ENCODE measurements around the gene SNAI3. TPM values are rescaled to one million over a fixed set of nuclear protein-coding genes. Genes with fewer than 3 reads are reported as not detected.

Gene SNAI3
- total and polyA plus RNA-seq, 9 of the 15 experiments (the other 6 are each of a cell fraction or from before 2014, with no cell fraction given): 0.04 to 4.1 (median 0.80) TPM; not detected in 1

- Histone ChIP-seq H4K20me1 (replicated peaks; ENCODE audit: control insufficient read depth, insufficient read depth, low read length) (no peaks in the 10 kb centered on the region), H3K4me1 (replicated peaks in 1 of 2; ENCODE audit: control insufficient read depth in 2 of 2, insufficient read depth in 2 of 2, low read length in 2 of 2) (peaks cover 25 to 85% of the 10 kb centered on the region in 2 experiments), H3K4me2 (ENCODE audit: insufficient read depth, low read length) (no peak overlapping the region), H3K9me1 (ENCODE audit: control insufficient read depth, insufficient read depth, low read length) (no peaks in the 10 kb centered on the region), H3K9me3 (replicated peaks; ENCODE audit: control insufficient read depth, insufficient read depth, low read depth, low read length) (no peaks in the 10 kb centered on the region), H2AFZ (ENCODE audit: low read depth, low read length) (no peak overlapping the region), H3K9ac (ENCODE audit: insufficient read depth in 1 of 2, low read depth in 2 of 2, low read length in 2 of 2) (no peak overlapping the region), H3K79me2 (ENCODE audit: control insufficient read depth, insufficient read depth, low read length) (no peaks in the 10 kb centered on the region), H3K27ac (ENCODE audit: extremely low read depth, low read depth, low read length) (no peak overlapping the region), H3K36me3 (ENCODE audit: control insufficient read depth, insufficient read depth, low read length) (peaks cover 19% of the 10 kb centered on the region; the same call in 1 of the 3 replicates), H3K27me3 (ENCODE audit: control insufficient read depth in 2 of 2, insufficient read depth in 2 of 2, low read length in 2 of 2) (no peaks in the 10 kb centered on the region), H3K4me3 (no peak overlapping the region)
- FAIRE-seq: no peak
- intact Hi-C loops (cut with micrococcal nuclease): no loop called here
- 88% methylated on average over 10 of the region's 10 CpGs for WGBS (ENCODE audit: insufficient coverage, low coverage, missing lambda C conversion rate)
- in situ Hi-C loops (cut with MboI): no loop called here
- no peak for ATAC-seq
- no TSS peak for BruUV-seq (replicated peaks)
- TF ChIP-seq NCOR1 (IDR thresholded peaks at IDR 0.05) (no peak), DNMT1 (IDR thresholded peaks at IDR 0.05) (no peak), DLX4 (CRISPR knock-in tag; IDR thresholded peaks at IDR 0.05) (no peak)
- POLR2A ChIA-PET: interaction anchor here (1.0 to 1.4 kb wide), 3 partner anchors 8 to 15 kb away, joined by 3 to 4 read pairs (median 3); no protein-coding TSS in a partner anchor
- CTCF ChIA-PET (ENCODE audit: low intra/inter-chr PET ratio): no interaction called here
- no peak for DNase-seq (ENCODE audit: extremely low read depth in 1 of 4, low spot score in 3 of 4)
Measured at GRCh38 chr16:88692861-88693260, 6.6 kb upstream of the SNAI3 start.

- H3K27ac ChIP-seq (ENCODE audit: extremely low read depth, low read depth, low read length): no peak overlapping the region
- DNase-seq (ENCODE audit: extremely low read depth in 1 of 4, low spot score in 3 of 4) (no peak), FAIRE-seq (peak; percentile 11), ATAC-seq (no peak)
- no peaks in the 10 kb centered on the region for H4K20me1 ChIP-seq (replicated peaks; ENCODE audit: control insufficient read depth, insufficient read depth, low read length)
- H3K9ac ChIP-seq (ENCODE audit: insufficient read depth in 1 of 2, low read depth in 2 of 2, low read length in 2 of 2): peak overlapping the region in 1 of 2 experiments; percentile 86; a peak in 2 of 4 replicates
- H3K9me3 ChIP-seq (replicated peaks; ENCODE audit: control insufficient read depth, insufficient read depth, low read depth, low read length): no peaks in the 10 kb centered on the region
- ChIA-PET POLR2A (interaction anchor here (1.0 to 1.4 kb wide), 3 partner anchors 9 to 15 kb away, joined by 3 to 4 read pairs (median 3); no protein-coding TSS in a partner anchor), CTCF (ENCODE audit: low intra/inter-chr PET ratio) (interaction anchor here (0.6 kb wide), 1 partner anchor 45 kb away, joined by 3 read pairs; no protein-coding TSS in a partner anchor)
- H3K9me1 ChIP-seq (ENCODE audit: control insufficient read depth, insufficient read depth, low read length): no peaks in the 10 kb centered on the region
- 55% methylated on average over 26 of the region's 26 CpGs for WGBS (ENCODE audit: insufficient coverage, low coverage, missing lambda C conversion rate)
- no peaks in the 10 kb centered on the region for H3K79me2 ChIP-seq (ENCODE audit: control insufficient read depth, insufficient read depth, low read length)
- no peak overlapping the region for H2AFZ ChIP-seq (ENCODE audit: low read depth, low read length)
- in situ Hi-C loops (cut with MboI): no loop called here
- no TSS peak for BruUV-seq (replicated peaks)
- no peak overlapping the region for H3K4me2 ChIP-seq (ENCODE audit: insufficient read depth, low read length)
- peaks cover 11% of the 10 kb centered on the region; the same call in 1 of the 3 replicates for H3K36me3 ChIP-seq (ENCODE audit: control insufficient read depth, insufficient read depth, low read length)
- no peak overlapping the region for H3K4me3 ChIP-seq
- peaks cover 33 to 85% of the 10 kb centered on the region in 2 experiments for H3K4me1 ChIP-seq (replicated peaks in 1 of 2; ENCODE audit: control insufficient read depth in 2 of 2, insufficient read depth in 2 of 2, low read length in 2 of 2)
- intact Hi-C loops (cut with micrococcal nuclease): no loop called here
- H3K27me3 ChIP-seq (ENCODE audit: control insufficient read depth in 2 of 2, insufficient read depth in 2 of 2, low read length in 2 of 2): no peaks in the 10 kb centered on the region
- TF ChIP-seq GATAD2B (IDR thresholded peaks at IDR 0.05; ENCODE audit: borderline replicate concordance): no peak
- TF ChIP-seq HSF4 (CRISPR knock-in tag; IDR thresholded peaks at IDR 0.05; ENCODE audit: borderline replicate concordance): no peak
- TF ChIP-seq SP1 (CRISPR knock-in tag; IDR thresholded peaks at IDR 0.05): no peak
- TF ChIP-seq ZNF75A (CRISPR knock-in tag; IDR thresholded peaks at IDR 0.05): no peak
- no peak for TF ChIP-seq RAD21 (CRISPR knock-in tag; conservative IDR thresholded peaks at IDR 0.05 in 1 of 2, IDR thresholded peaks at IDR 0.05 in 1 of 2)
- TF ChIP-seq SPI1 (IDR thresholded peaks at IDR 0.05; ENCODE audit: borderline replicate concordance, low read depth, low read length): peak; percentile 53; the same call in 1 of the 2 replicates
- TF ChIP-seq FOXK2 (conservative IDR thresholded peaks at IDR 0.05 in 1 of 2, IDR thresholded peaks at IDR 0.05 in 1 of 2; ENCODE audit: low read depth in 2 of 2): no peak
- no peak for TF ChIP-seq XRCC3 (IDR thresholded peaks at IDR 0.05)
- no peak for TF ChIP-seq DIDO1 (tag; IDR thresholded peaks at IDR 0.05; ENCODE audit: low read depth)
- peak; percentile 26 for TF ChIP-seq RBBP5 (IDR thresholded peaks at IDR 0.05; ENCODE audit: borderline replicate concordance, insufficient read depth, low read length, poor library complexity, severe bottlenecking)
- TF ChIP-seq KDM1A (IDR thresholded peaks at IDR 0.05): no peak
- TF ChIP-seq MAFF (IDR thresholded peaks at IDR 0.05; ENCODE audit: low read length): no peak
Measured at GRCh38 chr16:88691924-88692560, 5.7 kb upstream of the SNAI3 start.

All from K562 (cell line).